Measurements from ENCODE around the gene TRMT1.

- TF ChIP-seq CTCF (IDR thresholded peaks at IDR 0.05) (no peak), POLR2A (IDR thresholded peaks at IDR 0.05) (no peak)
These were observed 13.6 kb downstream of the TRMT1 start, which contains the start of gene LYL1 for GRCh38 chr19:13102666-13103580.
